Skeletal muscle tissue (tissue), 4 donors: ENCODE results near the gene SGCB. TPM values are rescaled to one million over a fixed set of nuclear protein-coding genes. Genes with fewer than 3 reads are reported as not detected.

Experiments used
- H3K27ac ChIP-seq: one replicate; pipeline ENCODE4 v1.7.0; 2013; ENCODE audit warnings: mild to moderate bottlenecking, low read depth, low read length, inconsistent platforms
- H3K27me3 ChIP-seq, 3 donors: one replicate each; pipeline ENCODE4 v1.7.0; 2013; ENCODE audit warnings: low read length in 3 of 3; ENCODE audit not compliant: control insufficient read depth in 3 of 3, insufficient read depth in 3 of 3
- H3K36me3 ChIP-seq, 3 donors: one replicate each; pipeline ENCODE4 v1.7.0; 2013; ENCODE audit warnings: low read length in 3 of 3; ENCODE audit not compliant: control insufficient read depth in 3 of 3, insufficient read depth in 3 of 3
- H3K4me1 ChIP-seq, 3 donors: one replicate each; pipeline ENCODE4 v1.7.0; 2013; ENCODE audit warnings: low read length in 3 of 3, mild to moderate bottlenecking in 3 of 3; ENCODE audit not compliant: control insufficient read depth in 3 of 3, insufficient read depth in 3 of 3
- H3K4me3 ChIP-seq, 3 donors: one replicate each; pipeline ENCODE4 v1.7.0; 2013; ENCODE audit warnings: low read length in 3 of 3
- H3K9ac ChIP-seq, 3 donors: one replicate each; pipeline ENCODE4 v1.7.0; 2013; ENCODE audit warnings: low read length in 3 of 3, mild to moderate bottlenecking in 3 of 3, moderate library complexity in 2 of 3, low read depth in 1 of 3
- H3K9me3 ChIP-seq, 3 donors: one replicate each; pipeline ENCODE4 v1.7.0; 2013; ENCODE audit warnings: low read length in 3 of 3; ENCODE audit not compliant: control insufficient read depth in 3 of 3
- total RNA-seq: library from RNA; depleted of rRNA; stranded (reverse); fragments of >200 nt; gene quantifications from one replicate; pipeline ENCODE4 v1.2.3, GENCODE V29; 2014
- donor health status: Osteomylitis.

SGCB gene
- total RNA-seq, 1 donor from 2014 or later: 75.7 TPM

DNA sequence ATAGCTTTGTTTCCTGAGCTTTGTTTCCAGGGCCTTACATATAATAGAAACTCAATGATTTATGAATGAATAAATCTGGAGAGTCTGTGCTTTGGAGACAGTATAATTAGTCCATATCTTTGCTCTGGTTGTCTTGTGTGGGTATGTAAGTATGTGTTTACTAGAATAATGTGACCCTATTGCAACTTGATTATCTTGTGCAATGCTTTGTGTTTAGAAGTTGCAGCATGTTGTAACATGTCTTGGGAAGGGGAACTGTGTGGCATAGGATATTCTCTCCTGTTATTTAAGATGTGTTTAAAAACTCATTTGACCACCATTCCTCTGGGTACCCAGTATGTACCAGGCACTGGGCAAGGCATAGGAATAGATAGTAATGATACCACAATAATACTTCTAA lies 19.1 kb upstream of the SGCB start:
- Histone ChIP-seq H3K9me3 (no peaks in the 10 kb centered on the region), H3K27ac (no peak overlapping the region), H3K4me3 (no peak overlapping the region), H3K36me3 (no peaks in the 10 kb centered on the region), H3K27me3 (peaks cover 0 to 9% (median 0%) of the 10 kb centered on the region in 3 donors), H3K4me1 (peaks cover 1 to 5% (median 3%) of the 10 kb centered on the region in 3 donors), H3K9ac (no peak overlapping the region)

DNA sequence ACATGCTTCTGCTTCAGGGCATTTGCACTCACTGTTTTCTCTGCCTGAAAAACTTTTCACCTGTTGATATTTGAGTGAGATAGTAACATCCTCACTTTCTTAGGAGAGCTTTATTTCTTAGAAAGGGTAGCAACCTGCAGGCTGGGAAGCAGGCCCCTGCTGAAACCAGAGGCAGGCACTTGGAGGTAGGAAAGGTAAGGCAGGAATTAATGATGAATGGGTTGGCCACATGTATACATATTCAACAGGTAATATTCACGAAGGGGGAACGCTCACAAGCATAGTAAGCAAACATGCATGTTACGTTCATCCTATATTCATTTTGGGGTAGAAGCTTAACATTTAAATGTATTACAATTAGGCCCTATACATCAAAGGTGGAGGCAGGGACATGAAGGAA lies 16.2 kb upstream of the SGCB start:
- Histone ChIP-seq H3K4me1 (peaks cover 8 to 12% (median 12%) of the 10 kb centered on the region in 3 donors), H3K36me3 (no peaks in the 10 kb centered on the region), H3K9ac (no peak overlapping the region), H3K9me3 (no peaks in the 10 kb centered on the region), H3K27ac (no peak overlapping the region), H3K4me3 (no peak overlapping the region), H3K27me3 (peaks cover 0 to 26% (median 10%) of the 10 kb centered on the region in 3 donors)

- peaks cover 0 to 28% (median 10%) of the 10 kb centered on the region in 3 donors for H3K27me3 ChIP-seq
- peak overlapping the region; percentile 69 to 74 (median 72) for H3K4me3 ChIP-seq
- no peaks in the 10 kb centered on the region for H3K36me3 ChIP-seq
- peak overlapping the region in 2 of 3 donors; percentile 34 to 67 for H3K9ac ChIP-seq
- peaks cover 8 to 12% (median 12%) of the 10 kb centered on the region in 3 donors for H3K4me1 ChIP-seq
- no peaks in the 10 kb centered on the region for H3K9me3 ChIP-seq
- peak overlapping the region; percentile 62 for H3K27ac ChIP-seq
Measured at GRCh38 chr4:52052475-52052780, 14.3 kb upstream of the SGCB start.

DNA sequence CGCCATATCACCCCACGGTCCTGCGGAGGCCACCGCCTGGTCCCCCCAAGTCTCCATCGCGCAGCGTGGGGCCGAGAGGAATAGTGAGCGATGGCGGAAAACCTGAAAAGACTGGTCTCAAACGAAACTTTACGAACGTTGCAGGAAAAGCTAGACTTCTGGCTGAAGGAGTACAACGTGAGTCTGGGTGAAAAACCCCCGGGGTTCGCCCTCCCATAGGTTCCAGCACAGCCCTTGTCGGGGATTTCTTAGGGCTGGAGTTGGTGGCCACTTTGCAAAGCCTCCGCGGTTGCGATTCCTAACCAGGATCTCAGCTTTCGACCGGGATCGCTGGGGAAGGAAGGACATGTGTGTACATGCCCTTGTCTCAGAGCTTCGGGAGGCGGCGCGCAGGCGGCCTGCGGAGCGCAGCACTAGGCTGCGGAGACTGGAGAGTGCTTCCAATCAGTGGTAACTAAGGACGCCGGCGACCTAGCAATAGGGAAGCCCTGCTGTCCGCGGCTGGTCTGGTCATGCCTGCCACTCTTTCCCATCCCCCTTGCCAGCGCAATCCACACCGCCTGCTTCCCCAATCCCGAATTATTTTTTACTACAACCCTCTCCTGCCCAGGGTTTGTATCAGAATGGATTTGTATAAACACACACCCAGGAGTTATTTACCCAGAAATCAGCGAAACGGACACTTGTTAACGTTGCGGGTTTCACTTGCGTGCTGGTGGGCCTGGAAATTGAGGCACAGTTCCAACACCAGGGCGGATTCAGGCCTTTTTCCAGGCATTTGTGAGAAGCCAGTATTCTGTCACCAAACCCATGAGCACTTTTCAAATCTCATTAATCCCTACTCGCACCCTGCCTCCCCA lies 13.7 kb upstream of the SGCB start:
- Histone ChIP-seq H3K4me3 (peak overlapping the region; percentile 69 to 74 (median 72)), H3K9ac (peak overlapping the region; percentile 58 to 67 (median 59)), H3K4me1 (peaks cover 8 to 12% (median 12%) of the 10 kb centered on the region in 3 donors), H3K27ac (peak overlapping the region; percentile 62), H3K9me3 (no peaks in the 10 kb centered on the region), H3K27me3 (peaks cover 0 to 28% (median 10%) of the 10 kb centered on the region in 3 donors), H3K36me3 (no peaks in the 10 kb centered on the region)

DNA sequence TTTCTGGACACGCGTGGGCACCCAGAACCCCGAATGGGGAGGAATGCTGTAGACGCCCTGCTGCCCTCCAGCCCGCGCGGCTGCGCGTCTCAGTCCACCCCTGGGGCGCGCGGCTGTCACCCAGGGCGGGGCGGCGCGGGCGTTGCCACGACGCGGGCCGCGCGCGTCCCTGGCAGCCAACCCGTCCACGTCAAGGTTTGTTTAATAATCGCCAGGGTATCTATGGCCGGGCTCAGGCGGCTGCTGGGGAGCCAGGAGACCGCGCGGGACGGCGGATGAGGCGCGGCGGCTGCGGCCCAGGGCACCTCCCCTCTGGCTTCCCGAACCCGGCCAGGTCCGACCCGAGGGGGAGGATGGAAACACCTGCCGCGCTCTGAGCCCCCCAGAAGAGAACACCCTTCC lies 13.1 kb upstream of the SGCB start, which contains the start of gene SPATA18:
Gene SPATA18 (plus strand): TSS at position 92 of the 402 bp plus-strand sequence. CDS start 401 bp downstream, outside the sequence.
- H3K36me3 ChIP-seq: no peaks in the 10 kb centered on the region
- H3K4me3 ChIP-seq: peak within 1 kb of the TSS; percentile 69 to 74 (median 72)
- H3K9me3 ChIP-seq: no peaks in the 10 kb centered on the region
- peaks cover 8 to 12% (median 12%) of the 10 kb centered on the region in 3 donors for H3K4me1 ChIP-seq
- H3K27ac ChIP-seq: peak within 1 kb of the TSS; percentile 62
- peaks cover 0 to 28% (median 10%) of the 10 kb centered on the region in 3 donors for H3K27me3 ChIP-seq
- H3K9ac ChIP-seq: peak within 1 kb of the TSS; percentile 58 to 67 (median 59)

DNA sequence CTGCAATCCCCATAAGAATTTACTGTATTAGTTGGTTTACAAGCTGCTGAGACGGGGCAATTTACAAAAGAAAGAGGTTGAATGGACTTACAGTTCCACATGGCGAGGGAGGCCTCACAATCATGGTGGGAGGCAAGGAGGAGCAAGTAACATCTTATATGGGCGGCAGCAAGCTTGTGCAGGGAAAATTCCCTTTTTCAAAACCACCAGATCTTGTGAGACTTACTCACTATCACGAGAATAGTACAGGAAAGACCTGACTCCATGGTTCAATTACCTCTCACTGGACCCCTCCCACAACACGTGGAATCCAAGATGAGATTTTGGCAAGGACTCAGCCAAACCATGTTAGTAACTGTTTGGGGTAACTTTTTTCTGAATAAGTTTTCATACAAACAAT lies 11.2 kb upstream of the SGCB start:
- Histone ChIP-seq H3K27ac (no peak overlapping the region), H3K4me1 (peaks cover 8 to 12% (median 12%) of the 10 kb centered on the region in 3 donors), H3K36me3 (no peaks in the 10 kb centered on the region), H3K9me3 (no peaks in the 10 kb centered on the region), H3K4me3 (no peak overlapping the region), H3K27me3 (peaks cover 0 to 25% (median 10%) of the 10 kb centered on the region in 3 donors), H3K9ac (no peak overlapping the region)

- no peaks in the 10 kb centered on the region for H3K36me3 ChIP-seq
- H3K27me3 ChIP-seq: peaks cover 0 to 3% (median 3%) of the 10 kb centered on the region in 3 donors
- no peak overlapping the region for H3K9ac ChIP-seq
- no peak overlapping the region for H3K4me3 ChIP-seq
- no peaks in the 10 kb centered on the region for H3K4me1 ChIP-seq
- no peaks in the 10 kb centered on the region for H3K9me3 ChIP-seq
- no peak overlapping the region for H3K27ac ChIP-seq
Measured at GRCh38 chr4:52045028-52045427, 6.9 kb upstream of the SGCB start.

DNA sequence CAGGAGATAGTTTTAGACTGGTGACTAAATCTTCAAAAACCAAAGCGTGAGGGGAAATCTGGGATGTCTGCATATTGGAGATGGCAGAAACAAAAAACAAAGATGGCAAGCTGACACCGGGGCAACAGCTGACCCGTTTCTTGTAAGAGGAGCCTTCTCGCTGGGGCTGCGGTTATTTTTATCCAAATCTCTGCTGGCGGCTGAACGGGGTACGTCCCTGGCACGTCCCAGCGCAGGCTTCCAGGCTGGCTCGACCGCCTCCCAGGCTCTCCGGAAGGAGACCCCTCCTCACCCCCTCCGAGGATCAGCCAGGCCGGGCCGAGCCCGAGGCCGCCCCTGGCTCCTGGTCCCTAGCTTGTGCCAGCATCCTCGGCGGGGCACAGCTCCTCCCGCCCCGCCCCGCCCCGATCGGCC lies 403 bp downstream of the SGCB start:
- Histone ChIP-seq H3K9me3 (no peaks in the 10 kb centered on the region), H3K9ac (peak overlapping the region; percentile 76 to 85 (median 84)), H3K4me1 (peaks cover 16 to 36% (median 23%) of the 10 kb centered on the region in 3 donors)

DNA sequence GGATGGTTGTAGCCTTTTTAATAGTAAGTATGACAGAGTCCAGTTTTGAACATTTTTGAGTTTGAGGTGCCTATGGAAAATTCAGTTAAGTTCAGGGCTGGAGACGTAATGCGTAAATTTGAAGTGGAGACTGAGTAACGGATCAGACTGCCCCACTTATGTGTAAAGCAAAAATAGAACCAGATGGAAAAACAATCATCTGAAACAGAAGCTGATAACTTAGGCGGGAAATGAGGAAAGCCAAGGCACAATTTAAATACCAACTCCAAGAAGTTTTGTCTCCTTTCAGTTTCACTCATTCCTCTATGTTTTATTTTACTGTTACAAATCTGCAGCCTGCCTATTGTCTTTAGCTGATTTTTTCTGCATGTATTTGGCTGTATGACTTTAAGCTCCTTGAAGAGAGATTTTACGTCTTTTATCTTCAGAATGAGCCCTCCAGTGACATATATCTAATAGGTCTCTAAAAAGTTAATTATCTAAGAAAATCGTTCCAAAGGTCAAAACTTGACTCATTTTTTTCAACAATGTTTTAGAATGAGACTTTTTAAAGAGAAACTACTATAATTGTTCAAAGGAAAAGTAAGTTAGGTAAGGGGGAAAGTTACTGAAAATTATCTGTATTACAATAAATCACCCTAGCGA lies 1.1 kb downstream of the SGCB start:
- H3K4me3 ChIP-seq: peak overlapping the region; percentile 78 to 85 (median 84)
- H3K9ac ChIP-seq: peak overlapping the region; percentile 76 to 85 (median 84)
- H3K4me1 ChIP-seq: peaks cover 16 to 36% (median 23%) of the 10 kb centered on the region in 3 donors
- H3K9me3 ChIP-seq: no peaks in the 10 kb centered on the region
- H3K36me3 ChIP-seq: peaks cover 0 to 5% (median under 1%) of the 10 kb centered on the region in 3 donors
- no peaks in the 10 kb centered on the region for H3K27me3 ChIP-seq
- H3K27ac ChIP-seq: peak overlapping the region; percentile 68

More for the DNA sequence above, 403 bp downstream of the SGCB start:
- peaks cover 0 to 5% (median 0%) of the 10 kb centered on the region in 3 donors for H3K36me3 ChIP-seq
- H3K27me3 ChIP-seq: peaks cover 0 to 3% (median 0%) of the 10 kb centered on the region in 3 donors
- H3K4me3 ChIP-seq: peak overlapping the region; percentile 78 to 85 (median 84)
- H3K27ac ChIP-seq: peak overlapping the region; percentile 68
